ENCODE data around the gene SCCPDH.

GRCh38 chr1:246800356-246800755 is 76.1 kb downstream of the SCCPDH start:
- TF ChIP-seq ZNF423 (tag by site-specific recombination; IDR thresholded peaks at IDR 0.05) (no peak), ZNF555 (tag by site-specific recombination; conservative IDR thresholded peaks at IDR 0.05) (no peak), CTCF (tag by site-specific recombination; IDR thresholded peaks at IDR 0.05) (no peak), ZNF777 (tag by site-specific recombination; IDR thresholded peaks at IDR 0.05; ENCODE audit: borderline replicate concordance) (no peak), ZNF791 (tag by site-specific recombination; IDR thresholded peaks at IDR 0.05) (no peak), ZNF155 (tag by site-specific recombination; IDR thresholded peaks at IDR 0.05) (no peak), ZNF629 (tag by site-specific recombination; IDR thresholded peaks at IDR 0.05) (no peak), ZNF701 (tag by site-specific recombination; IDR thresholded peaks at IDR 0.05) (no peak)

Measured in HEK293 (cell line).